Measurements from ENCODE around the gene TALDO1.

The TALDO1 gene

GRCh38 chr11:774873-775592 lies 27.8 kb downstream of the TALDO1 start:
- peak overlapping the region; percentile 93 for H3K4me3 ChIP-seq (ENCODE audit: low read depth, low read length, poor library complexity, severe bottlenecking)
- peaks cover 19% of the 10 kb centered on the region for H3K79me2 ChIP-seq (ENCODE audit: insufficient read depth, low read length)
- H3K9ac ChIP-seq (ENCODE audit: low read length) = peak overlapping the region; percentile 22; the same call in 1 of the 2 replicates
- H4K20me1 ChIP-seq (ENCODE audit: insufficient read depth, low read length) = no peaks in the 10 kb centered on the region
- H3K9me2 ChIP-seq (ENCODE audit: low read depth, low read length) = no peaks in the 10 kb centered on the region
- H3K4me1 ChIP-seq (ENCODE audit: insufficient read depth, low read length, severe bottlenecking) = peaks cover 37% of the 10 kb centered on the region
- no peak overlapping the region for H2AFZ ChIP-seq (ENCODE audit: low read length)
- TF ChIP-seq CTCF (IDR thresholded peaks at IDR 0.05; ENCODE audit: low read length) (no peak), EZH2 (IDR thresholded peaks at IDR 0.05; ENCODE audit: borderline replicate concordance, low read length) (no peak)
- H3K27ac ChIP-seq (ENCODE audit: low read depth, low read length, poor library complexity, severe bottlenecking) = no peak overlapping the region
- H3F3A ChIP-seq (ENCODE audit: insufficient read depth, low read length) = no peaks in the 10 kb centered on the region
- H3K36me3 ChIP-seq (ENCODE audit: insufficient read depth, low read length) = peaks cover 57% of the 10 kb centered on the region
- peak overlapping the region; percentile 83 for H3K4me2 ChIP-seq (ENCODE audit: low read length)
- H3K27me3 ChIP-seq (ENCODE audit: insufficient read depth, low read length) = no peaks in the 10 kb centered on the region
- H3K9me3 ChIP-seq (ENCODE audit: low read length) = no peaks in the 10 kb centered on the region

GRCh38 chr11:776263-776560 lies 28.9 kb downstream of the TALDO1 start:
- Histone ChIP-seq H3K4me3 (ENCODE audit: low read depth, low read length, poor library complexity, severe bottlenecking) (peak overlapping the region; percentile 93), H3K9ac (ENCODE audit: low read length) (peak overlapping the region; percentile 83), H3K4me1 (ENCODE audit: insufficient read depth, low read length, severe bottlenecking) (peaks cover 37% of the 10 kb centered on the region), H3F3A (ENCODE audit: insufficient read depth, low read length) (no peaks in the 10 kb centered on the region), H2AFZ (ENCODE audit: low read length) (no peak overlapping the region), H3K79me2 (ENCODE audit: insufficient read depth, low read length) (peaks cover 19% of the 10 kb centered on the region), H3K36me3 (ENCODE audit: insufficient read depth, low read length) (peaks cover 52% of the 10 kb centered on the region), H3K4me2 (ENCODE audit: low read length) (peak overlapping the region; percentile 83), H3K9me3 (ENCODE audit: low read length) (no peaks in the 10 kb centered on the region), H3K27ac (ENCODE audit: low read depth, low read length, poor library complexity, severe bottlenecking) (peak overlapping the region; percentile 26), H4K20me1 (ENCODE audit: insufficient read depth, low read length) (no peaks in the 10 kb centered on the region), H3K9me2 (ENCODE audit: low read depth, low read length) (no peaks in the 10 kb centered on the region), H3K27me3 (ENCODE audit: insufficient read depth, low read length) (no peaks in the 10 kb centered on the region)
- TF ChIP-seq EZH2 (IDR thresholded peaks at IDR 0.05; ENCODE audit: borderline replicate concordance, low read length) (no peak), CTCF (IDR thresholded peaks at IDR 0.05; ENCODE audit: low read length) (no peak)

- Histone ChIP-seq H3K27me3 (ENCODE audit: insufficient read depth, low read length) (no peaks in the 10 kb centered on the region), H3K79me2 (ENCODE audit: insufficient read depth, low read length) (peaks cover 19% of the 10 kb centered on the region), H2AFZ (ENCODE audit: low read length) (no peak overlapping the region)
These were observed 29.5 kb downstream of the TALDO1 start for GRCh38 chr11:776561-777287.

More at GRCh38 chr11:776561-777287, 29.5 kb downstream of the TALDO1 start:
- H4K20me1 ChIP-seq (ENCODE audit: insufficient read depth, low read length) = no peaks in the 10 kb centered on the region
- H3K9me3 ChIP-seq (ENCODE audit: low read length) = no peaks in the 10 kb centered on the region
- H3K4me2 ChIP-seq (ENCODE audit: low read length) = peak overlapping the region; percentile 84
- TF ChIP-seq EZH2 (IDR thresholded peaks at IDR 0.05; ENCODE audit: borderline replicate concordance, low read length) (no peak), CTCF (IDR thresholded peaks at IDR 0.05; ENCODE audit: low read length) (peak; percentile 11; the same call in 1 of the 2 replicates)
- peak overlapping the region; percentile 83 for H3K9ac ChIP-seq (ENCODE audit: low read length)
- no peaks in the 10 kb centered on the region for H3K9me2 ChIP-seq (ENCODE audit: low read depth, low read length)
- peaks cover 48% of the 10 kb centered on the region for H3K36me3 ChIP-seq (ENCODE audit: insufficient read depth, low read length)
- H3K4me1 ChIP-seq (ENCODE audit: insufficient read depth, low read length, severe bottlenecking) = peaks cover 42% of the 10 kb centered on the region
- H3K4me3 ChIP-seq (ENCODE audit: low read depth, low read length, poor library complexity, severe bottlenecking) = peak overlapping the region; percentile 93
- H3F3A ChIP-seq (ENCODE audit: insufficient read depth, low read length) = no peaks in the 10 kb centered on the region
- H3K27ac ChIP-seq (ENCODE audit: low read depth, low read length, poor library complexity, severe bottlenecking) = peak overlapping the region; percentile 26
